Bone marrow (tissue), 2 donors: ENCODE data around the gene CRYBG3.

Experiments
- DNase-seq, 2 donors: peaks; one replicate each; lab custom pipeline; 2025; lab: John Stamatoyannopoulos, UW

The CRYBG3 gene

DNA sequence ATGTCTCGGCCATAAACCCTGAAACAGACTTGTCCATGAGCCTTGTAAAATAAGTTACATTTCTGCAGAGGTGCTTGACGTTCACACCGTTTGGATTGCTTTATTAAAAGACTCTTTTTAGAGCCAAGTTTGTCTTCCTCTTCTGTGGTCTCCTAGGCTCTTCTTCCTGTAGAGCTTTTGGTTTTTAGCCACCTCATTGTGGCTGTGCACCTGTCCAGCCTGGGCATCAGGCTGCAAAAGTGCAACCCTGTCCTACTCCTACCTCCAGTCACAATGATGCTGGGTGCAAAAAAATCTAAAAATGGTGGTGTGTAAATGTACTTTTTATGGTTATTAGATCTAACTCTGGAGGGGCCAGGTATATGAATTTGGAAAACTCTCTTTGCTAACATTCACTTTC lies 153.2 kb downstream of the CRYBG3 start:
- DNase-seq: no peak

DNA sequence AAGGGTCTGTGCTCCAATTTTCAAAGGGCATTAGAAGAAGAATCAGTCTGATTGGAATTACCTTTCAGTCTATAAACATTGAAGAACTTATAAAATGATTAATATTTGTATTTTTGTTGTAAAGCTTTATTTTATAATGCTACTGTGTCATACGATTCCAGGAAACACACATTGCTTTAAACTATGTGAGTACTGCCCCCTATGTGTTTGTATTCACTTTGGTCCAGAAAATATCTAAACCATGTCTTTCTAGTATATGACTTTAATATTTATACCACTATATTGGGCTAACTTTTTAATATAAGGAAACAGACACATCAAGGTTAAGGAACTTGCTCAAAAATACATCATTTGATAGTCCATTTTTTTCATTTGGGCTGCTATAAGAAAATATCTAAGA lies 153.7 kb downstream of the CRYBG3 start:
- no peak for DNase-seq

DNA sequence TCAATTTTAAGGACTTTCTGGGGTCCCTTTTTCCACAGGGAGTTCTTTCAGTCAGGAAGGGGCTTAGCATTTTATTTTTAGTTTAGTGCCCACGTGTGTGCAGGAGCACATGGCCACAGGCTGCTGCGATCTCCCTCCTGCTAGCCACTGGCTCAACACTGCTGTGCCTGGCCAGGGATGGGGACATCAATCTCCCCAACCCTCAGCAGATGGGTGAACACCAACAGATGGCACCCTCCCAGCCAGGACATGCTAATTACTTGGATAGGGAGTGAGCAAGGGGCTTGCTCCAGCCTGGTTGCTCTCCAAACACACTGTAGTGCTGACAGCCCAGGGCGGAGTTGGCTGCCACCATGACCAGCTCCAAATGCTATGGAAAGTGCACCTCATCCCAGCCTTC lies 157.8 kb downstream of the CRYBG3 start:
- no peak for DNase-seq

DNA sequence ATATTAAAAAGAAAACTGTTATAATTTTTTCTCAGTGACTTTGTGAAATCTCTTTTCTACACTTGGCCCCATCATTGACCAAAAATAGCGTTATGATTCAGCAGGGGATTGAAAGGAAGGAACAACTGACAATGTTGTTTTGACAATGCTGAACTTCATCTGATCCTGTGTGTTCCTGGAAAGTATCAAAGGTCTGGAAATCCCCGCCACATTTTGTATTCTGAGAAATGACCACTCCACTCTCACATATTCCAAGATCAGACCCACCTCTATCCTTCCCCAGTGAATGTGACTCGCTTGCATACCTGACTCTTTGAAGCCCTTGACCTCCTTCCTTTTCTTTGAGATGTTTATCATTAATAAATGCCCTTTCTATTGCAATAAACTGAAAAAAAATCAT lies 160.1 kb downstream of the CRYBG3 start:
- peak in 1 of 2 donors; percentile 33 for DNase-seq

DNA sequence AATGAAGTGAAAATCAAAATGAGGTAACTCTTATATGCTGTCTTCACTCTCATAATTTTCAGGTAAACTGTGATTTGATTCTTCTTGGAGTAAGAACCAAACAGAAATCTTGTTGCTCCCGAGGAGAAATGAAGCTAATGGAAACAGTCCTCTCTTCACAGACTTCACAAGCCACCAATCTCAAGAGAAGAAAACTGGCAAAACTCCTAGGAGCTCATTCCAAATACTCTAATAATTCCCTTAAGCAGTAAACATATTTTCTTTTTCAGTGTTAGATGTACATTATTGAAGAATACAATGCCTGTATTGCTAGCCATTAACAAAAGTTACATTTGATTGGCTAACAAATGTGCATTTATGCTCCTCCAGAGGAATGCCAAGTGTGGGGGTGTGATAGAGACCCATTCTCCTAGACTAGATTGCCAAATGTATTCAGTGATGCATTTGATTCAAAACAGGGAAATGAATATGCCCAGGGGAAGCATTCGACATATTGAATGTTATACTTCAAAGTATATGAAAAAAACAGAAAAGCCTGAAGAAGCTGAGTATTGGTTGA lies 162.2 kb downstream of the CRYBG3 start:
- DNase-seq: no peak

DNA sequence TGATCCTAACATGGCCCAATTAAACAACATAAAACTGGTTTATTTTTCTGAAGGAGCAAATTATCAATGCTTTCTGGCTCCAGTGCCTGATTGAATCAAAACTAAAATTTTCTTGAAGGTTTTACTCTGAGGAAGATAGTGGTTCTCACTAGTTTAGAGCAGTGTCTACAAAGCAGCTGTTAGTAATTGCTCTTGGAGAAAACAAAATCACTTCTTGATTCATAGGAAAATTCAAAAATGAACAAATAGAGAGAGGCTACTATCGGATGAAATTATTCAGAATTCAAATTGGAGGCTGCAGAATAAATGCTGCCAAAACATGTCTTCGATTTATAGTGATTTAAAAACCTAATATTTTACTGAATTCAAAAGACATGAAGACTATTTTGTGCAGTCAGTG lies 165.5 kb downstream of the CRYBG3 start:
- no peak for DNase-seq

DNA sequence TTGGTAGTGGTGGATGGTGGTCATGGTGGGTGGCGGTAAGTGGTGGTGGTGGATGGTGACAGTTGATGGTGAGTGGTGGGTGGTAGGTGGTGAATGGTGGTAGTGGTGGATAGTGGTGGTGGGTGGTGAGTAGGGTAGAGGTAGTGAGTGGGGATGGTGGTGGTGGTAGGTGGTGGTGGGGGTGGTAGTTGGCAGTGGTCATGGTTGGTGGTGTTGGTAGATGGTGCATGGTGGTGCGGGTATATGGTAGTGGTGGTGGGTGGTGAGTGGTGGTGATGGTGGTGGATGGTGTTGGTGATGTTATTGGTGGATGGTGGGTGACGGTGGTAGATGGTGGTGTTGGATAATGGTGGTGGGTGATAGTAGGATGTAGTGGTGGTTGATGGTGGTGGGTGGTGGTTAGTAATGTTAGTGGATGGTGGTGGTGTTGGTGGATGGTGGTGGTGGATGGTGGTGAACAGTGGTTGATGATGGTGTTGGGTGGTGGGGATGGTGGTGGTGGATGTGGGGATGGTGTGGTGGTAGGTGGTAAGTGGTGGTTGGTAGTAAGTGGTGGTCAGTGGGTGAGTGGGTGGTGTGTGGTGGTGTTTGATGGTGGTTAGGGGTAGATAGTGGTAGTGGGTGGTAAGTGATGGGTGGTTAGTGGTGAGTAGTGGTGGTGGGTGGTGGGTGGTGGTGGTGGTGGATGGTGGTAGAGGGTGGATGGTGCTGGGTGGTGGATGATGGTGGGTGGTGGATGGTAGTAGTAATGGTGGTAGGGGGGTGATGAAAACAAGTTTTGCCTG lies 167.2 kb downstream of the CRYBG3 start:
- DNase-seq: no peak

DNA sequence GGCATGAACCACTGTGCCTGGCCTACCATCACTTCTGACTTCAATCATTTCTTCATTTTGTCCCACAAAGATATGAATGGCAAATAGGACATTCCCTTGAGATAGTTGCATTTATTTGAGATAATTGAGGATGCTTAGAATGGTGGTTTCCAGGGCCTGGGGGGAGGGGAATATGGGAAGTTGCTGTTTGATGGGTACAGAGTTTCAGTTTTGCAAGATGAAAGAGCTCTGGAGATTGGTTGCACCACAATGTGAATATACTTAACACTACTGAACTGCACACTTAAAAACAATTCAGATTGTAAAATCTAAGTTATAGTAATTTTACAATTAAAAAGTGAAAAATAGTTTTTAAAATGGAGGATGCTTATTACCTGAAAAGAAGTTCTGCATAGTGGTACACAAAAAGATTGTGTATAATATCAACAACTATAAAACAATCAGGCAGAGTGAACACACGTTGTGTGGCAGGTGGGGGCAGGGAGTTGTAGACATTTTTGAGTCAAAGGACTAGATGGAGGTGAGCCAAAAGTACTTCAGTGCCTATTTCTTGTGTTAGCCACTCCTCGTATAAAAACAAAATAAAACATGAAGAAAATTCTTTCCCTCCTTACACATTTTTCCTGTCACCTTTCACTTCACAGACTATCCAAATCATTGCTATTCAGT lies 168.9 kb downstream of the CRYBG3 start:
- peak in 1 of 2 donors; percentile 9 for DNase-seq

DNA sequence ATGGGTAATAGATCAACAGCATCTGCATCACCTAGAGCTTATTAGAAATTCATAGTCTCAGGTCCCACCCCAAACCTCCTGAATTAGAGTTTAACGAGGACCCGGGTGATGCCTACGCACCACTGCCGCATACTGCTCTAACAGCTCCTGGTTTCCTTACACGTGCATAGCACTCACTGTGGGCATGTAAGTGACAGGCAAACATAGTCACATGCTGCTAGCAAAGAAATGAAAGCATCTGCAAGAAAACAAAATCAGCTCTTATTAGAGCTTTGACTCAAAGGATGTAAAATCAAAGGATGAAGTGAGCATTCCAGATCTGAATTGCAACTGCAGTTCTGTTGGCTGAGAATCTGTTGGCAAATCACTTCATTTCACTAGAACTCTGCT lies 169.5 kb downstream of the CRYBG3 start:
- no peak for DNase-seq

DNA sequence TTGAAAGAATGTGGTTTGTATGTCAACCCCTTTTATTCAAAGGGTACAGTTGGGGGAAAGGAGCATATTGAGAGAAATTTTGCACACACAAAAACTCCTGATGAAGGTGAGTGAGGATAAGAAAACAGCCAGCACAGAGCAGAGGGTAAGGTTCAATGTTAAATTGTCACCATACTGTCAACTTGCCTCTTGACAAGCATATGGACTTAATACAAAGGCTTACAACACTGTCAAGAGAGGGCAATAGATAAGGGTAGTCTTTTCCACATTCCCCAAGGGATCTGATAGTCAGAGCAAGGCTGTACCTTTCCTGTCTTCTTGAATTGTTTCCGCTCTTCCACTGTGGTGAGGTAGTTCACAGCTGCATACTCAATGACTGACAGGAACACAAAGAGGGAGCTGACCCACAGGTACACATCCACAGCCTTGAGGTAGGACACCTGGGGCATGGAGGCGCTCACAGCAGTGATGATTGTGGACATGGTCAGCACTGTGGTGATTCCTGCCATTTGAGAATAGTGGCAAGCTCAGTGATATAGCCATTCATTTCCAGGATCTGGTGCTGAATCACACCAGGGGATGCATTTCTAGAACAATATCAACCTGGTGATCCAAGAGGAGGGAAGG lies 170.8 kb downstream of the CRYBG3 start:
- DNase-seq: no peak

DNA sequence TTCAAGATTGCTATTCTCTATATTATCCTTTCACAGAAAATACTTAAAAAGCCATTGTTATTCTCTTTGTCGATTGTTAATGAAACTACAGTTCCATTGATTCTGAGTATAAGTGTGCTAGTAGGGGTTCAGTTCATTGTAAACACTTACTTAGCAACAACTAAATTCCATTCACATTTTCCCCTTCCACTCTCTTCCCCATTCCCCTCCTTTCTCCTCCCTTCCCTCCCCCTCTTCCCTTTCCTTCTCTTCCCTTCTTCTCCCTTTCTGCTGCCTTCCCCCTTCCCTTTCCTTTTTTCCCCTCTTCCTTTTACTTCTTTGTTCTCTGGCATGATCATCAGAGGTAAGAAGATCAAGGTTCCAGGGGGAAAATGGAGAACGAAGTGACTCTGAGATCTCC lies 171.7 kb downstream of the CRYBG3 start:
- DNase-seq: no peak

DNA sequence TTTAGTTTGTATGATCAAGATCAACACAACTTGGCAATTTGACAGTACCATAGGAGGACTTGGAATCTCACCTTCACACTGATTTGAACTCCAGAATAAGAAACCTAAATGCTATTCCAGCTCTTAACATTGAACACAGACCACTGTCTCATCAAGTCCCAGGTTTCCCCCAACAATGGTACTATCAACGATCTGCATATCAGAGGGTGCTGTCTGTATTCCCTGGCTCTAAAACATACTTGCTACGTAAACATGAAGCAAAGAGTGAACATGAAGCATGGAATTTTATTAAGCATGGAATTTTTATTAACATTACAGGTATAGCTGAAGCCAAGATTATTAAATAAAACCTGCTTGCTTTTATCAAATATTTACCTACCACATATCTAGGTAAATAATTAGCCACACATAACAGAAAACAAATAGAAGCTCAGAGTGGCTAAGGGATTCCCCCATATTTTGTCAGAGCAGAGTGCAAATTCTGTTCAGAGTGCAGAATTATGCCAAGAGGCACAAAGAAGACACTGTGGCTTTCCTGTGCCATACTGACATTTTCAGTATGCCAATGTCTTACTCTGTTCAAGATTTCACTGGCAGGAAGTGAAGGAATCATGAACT lies 172.6 kb downstream of the CRYBG3 start:
- no peak for DNase-seq
